HL-60 (cell line): ENCODE measurements around the gene PASK.

Experiments
- DNase-seq, 2 experiments: peaks; one replicate each; pipeline ENCODE4 v3.0.0-alpha.2; 2010 to 2020; ENCODE audit warnings: low read depth in 1 of 2, low spot score in 1 of 2
- H3K27ac ChIP-seq: fragments of 250-450 bp; sonication (Bioruptor Pico); replicated peaks from 2 replicates; pipeline ENCODE4 v1.5.1; 2020; ENCODE audit warnings: mild to moderate bottlenecking, moderate library complexity
- H3K27me3 ChIP-seq: fragments of 250-450 bp; sonication (Bioruptor Pico); 2 replicates; pipeline ENCODE4 v1.5.1; 2021; ENCODE audit warnings: mild to moderate bottlenecking, moderate library complexity; ENCODE audit not compliant: insufficient read depth, poor library complexity, severe bottlenecking
- H3K4me3 ChIP-seq: replicated peaks from 2 replicates; pipeline ENCODE4 v1.5.1; 2011; ENCODE audit warnings: mild to moderate bottlenecking, control low read depth, low read length; ENCODE audit not compliant: insufficient read depth
- GABPA ChIP-seq: IDR thresholded peaks from 2 replicates; pipeline ENCODE4 v1.6.1; 2012; ENCODE audit warnings: low read depth
- POLR2AphosphoS5 ChIP-seq: IDR thresholded peaks from 2 replicates; pipeline ENCODE4 v1.6.1; 2012; ENCODE audit warnings: low read depth
- SPI1 ChIP-seq: IDR thresholded peaks from 2 replicates; pipeline ENCODE4 v1.6.1; 2012; ENCODE audit warnings: low read depth, mild to moderate bottlenecking, borderline replicate concordance
- TF ChIP-seq, protein P1 (sequence below): IDR thresholded peaks from one replicate; pipeline ENCODE4 v1.5.1; 2011; ENCODE audit warnings: low read length, control low read depth, inconsistent platforms; ENCODE audit not compliant: insufficient read depth
- TF ChIP-seq, protein P2 (sequence below): IDR thresholded peaks from 2 replicates; pipeline ENCODE4 v1.6.1; 2012; ENCODE audit warnings: low read depth; ENCODE audit not compliant: insufficient replicate concordance

Gene PASK

DNA sequence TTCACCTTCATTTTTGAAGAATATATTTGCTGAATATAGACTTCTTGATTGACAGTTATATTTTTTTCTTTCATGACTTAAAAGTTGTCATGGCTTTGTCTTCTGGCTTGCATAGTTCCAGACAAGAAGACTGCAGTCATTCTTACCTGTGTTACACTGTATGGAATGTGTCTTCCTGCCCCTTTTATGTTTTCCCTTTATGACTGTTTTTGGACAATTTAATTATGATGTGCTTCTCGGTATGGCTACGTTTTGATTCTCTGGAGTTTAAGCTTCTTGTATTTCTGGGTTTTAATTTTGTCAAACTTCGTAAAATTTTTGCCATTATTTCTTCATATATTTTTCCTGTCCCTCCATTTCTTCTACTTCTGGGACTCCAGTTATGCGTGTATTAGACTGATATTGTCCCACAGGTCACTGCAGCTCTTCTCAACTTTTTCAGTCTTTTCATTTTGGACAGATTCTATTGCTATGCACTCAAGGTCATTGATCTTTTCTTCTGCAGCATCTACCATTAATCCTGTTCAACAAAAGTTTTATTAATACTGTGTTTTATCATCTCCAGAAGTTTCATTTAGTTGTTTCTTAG lies 64.3 kb downstream of the PASK start:
- DNase-seq = no peak
- H3K4me3 ChIP-seq = no peak overlapping the region
- no peak overlapping the region for H3K27ac ChIP-seq
- H3K27me3 ChIP-seq = no peaks in the 10 kb centered on the region
- TF ChIP-seq POLR2AphosphoS5 = no peak
- no peak for TF ChIP-seq GABPA
- TF ChIP-seq SPI1 = no peak
- TF ChIP-seq, protein P1, sequence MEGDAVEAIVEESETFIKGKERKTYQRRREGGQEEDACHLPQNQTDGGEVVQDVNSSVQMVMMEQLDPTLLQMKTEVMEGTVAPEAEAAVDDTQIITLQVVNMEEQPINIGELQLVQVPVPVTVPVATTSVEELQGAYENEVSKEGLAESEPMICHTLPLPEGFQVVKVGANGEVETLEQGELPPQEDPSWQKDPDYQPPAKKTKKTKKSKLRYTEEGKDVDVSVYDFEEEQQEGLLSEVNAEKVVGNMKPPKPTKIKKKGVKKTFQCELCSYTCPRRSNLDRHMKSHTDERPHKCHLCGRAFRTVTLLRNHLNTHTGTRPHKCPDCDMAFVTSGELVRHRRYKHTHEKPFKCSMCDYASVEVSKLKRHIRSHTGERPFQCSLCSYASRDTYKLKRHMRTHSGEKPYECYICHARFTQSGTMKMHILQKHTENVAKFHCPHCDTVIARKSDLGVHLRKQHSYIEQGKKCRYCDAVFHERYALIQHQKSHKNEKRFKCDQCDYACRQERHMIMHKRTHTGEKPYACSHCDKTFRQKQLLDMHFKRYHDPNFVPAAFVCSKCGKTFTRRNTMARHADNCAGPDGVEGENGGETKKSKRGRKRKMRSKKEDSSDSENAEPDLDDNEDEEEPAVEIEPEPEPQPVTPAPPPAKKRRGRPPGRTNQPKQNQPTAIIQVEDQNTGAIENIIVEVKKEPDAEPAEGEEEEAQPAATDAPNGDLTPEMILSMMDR = no peak
- TF ChIP-seq, protein P2, sequence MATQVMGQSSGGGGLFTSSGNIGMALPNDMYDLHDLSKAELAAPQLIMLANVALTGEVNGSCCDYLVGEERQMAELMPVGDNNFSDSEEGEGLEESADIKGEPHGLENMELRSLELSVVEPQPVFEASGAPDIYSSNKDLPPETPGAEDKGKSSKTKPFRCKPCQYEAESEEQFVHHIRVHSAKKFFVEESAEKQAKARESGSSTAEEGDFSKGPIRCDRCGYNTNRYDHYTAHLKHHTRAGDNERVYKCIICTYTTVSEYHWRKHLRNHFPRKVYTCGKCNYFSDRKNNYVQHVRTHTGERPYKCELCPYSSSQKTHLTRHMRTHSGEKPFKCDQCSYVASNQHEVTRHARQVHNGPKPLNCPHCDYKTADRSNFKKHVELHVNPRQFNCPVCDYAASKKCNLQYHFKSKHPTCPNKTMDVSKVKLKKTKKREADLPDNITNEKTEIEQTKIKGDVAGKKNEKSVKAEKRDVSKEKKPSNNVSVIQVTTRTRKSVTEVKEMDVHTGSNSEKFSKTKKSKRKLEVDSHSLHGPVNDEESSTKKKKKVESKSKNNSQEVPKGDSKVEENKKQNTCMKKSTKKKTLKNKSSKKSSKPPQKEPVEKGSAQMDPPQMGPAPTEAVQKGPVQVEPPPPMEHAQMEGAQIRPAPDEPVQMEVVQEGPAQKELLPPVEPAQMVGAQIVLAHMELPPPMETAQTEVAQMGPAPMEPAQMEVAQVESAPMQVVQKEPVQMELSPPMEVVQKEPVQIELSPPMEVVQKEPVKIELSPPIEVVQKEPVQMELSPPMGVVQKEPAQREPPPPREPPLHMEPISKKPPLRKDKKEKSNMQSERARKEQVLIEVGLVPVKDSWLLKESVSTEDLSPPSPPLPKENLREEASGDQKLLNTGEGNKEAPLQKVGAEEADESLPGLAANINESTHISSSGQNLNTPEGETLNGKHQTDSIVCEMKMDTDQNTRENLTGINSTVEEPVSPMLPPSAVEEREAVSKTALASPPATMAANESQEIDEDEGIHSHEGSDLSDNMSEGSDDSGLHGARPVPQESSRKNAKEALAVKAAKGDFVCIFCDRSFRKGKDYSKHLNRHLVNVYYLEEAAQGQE = no peak

DNA sequence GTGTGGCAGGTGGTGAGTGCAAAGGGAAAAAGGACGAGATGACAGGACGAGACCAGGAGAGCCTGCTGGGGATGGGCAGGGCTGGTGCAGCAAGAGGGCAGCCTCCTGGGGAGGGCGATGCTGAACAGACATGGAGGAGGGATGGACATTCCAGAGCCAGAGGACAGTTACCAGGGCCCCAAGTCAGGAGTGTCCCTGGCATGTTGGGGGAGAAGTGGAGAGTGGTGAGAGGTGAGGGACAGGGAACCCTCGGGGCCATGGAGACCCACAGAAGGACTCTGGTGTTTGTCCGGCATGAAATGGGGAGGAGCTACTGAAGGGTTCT lies 66.2 kb downstream of the PASK start:
- Histone ChIP-seq H3K4me3 (no peak overlapping the region), H3K27ac (no peak overlapping the region), H3K27me3 (no peaks in the 10 kb centered on the region)
- no peak for DNase-seq
- TF ChIP-seq, protein P2 = no peak
- TF ChIP-seq SPI1 = no peak
- TF ChIP-seq GABPA = no peak
- TF ChIP-seq POLR2AphosphoS5 = no peak
- TF ChIP-seq, protein P1 = no peak

DNA sequence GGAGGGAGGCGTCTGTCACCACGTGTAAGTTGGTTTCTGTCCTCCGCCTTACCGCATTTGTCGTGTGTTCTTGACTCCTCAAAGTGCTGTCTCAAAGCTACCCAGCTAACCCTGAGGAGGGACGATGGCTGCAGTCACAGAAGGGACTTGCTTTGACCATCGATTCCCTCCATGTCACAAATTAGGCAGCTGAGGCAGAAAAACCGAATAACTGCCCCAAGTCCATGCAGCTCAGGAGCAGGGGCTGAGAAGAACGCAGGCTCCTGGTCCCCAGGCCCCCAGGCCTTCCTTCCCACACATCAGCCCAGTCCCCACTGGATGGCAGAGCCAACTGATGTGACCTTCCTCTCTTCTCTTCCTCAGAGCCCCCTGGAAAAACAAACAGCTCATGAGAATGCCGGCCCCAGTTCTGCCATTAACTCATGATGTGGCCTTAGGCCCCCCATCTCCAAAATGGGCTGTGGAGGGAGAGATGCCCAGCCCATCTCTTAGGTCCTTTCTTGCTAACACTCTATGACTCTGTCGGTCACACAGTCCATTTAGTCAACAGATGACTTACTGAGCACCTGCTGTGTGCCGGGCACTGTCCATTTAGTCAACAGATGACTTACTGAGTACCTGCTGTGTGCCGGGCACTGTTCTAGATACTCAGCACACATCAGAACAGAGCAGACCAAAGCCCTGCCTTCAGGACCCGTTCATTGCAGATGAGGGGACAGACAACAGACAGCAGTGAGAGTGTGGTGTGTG lies 66.8 kb downstream of the PASK start:
- Histone ChIP-seq H3K27ac (no peak overlapping the region), H3K27me3 (no peaks in the 10 kb centered on the region), H3K4me3 (no peak overlapping the region)
- DNase-seq = no peak
- TF ChIP-seq, protein P1 = no peak
- TF ChIP-seq SPI1 = no peak
- TF ChIP-seq POLR2AphosphoS5 = no peak
- no peak for TF ChIP-seq GABPA
- TF ChIP-seq, protein P2 = no peak
